ENCODE data around the gene SPTB.

SPTB gene

GRCh38 chr14:64758691-64759554 is 120.8 kb downstream of the SPTB start:
- in situ Hi-C loops (cut with HindIII; ENCODE audit: low pct_ligation_motif_present, low sequenced_read_pairs), result no loop called here
- Histone ChIP-seq H3K27me3 (replicated peaks) (no peaks in the 10 kb centered on the region), H3K27ac (peak overlapping the region; percentile 81), H3K4me3 (ENCODE audit: low read depth, low read length) (no peak overlapping the region), H3K36me3 (replicated peaks) (no peaks in the 10 kb centered on the region)
- peak; percentile 92 for DNase-seq
- TF ChIP-seq CTCF (IDR thresholded peaks at IDR 0.05; ENCODE audit: low read depth, low read length, missing control alignments), result no peak

- H3K27me3 ChIP-seq (replicated peaks), result no peaks in the 10 kb centered on the region
- peak; percentile 42 for DNase-seq
- no peak overlapping the region for H3K4me3 ChIP-seq (ENCODE audit: low read depth, low read length)
- peak overlapping the region; percentile 81 for H3K27ac ChIP-seq
- no peak for TF ChIP-seq CTCF (IDR thresholded peaks at IDR 0.05; ENCODE audit: low read depth, low read length, missing control alignments)
- H3K36me3 ChIP-seq (replicated peaks), result no peaks in the 10 kb centered on the region
- in situ Hi-C loops (cut with HindIII; ENCODE audit: low pct_ligation_motif_present, low sequenced_read_pairs), result no loop called here
Observed at GRCh38 chr14:64758025-64758521, 121.6 kb downstream of the SPTB start.

- DNase-seq, result no peak
- in situ Hi-C loops (cut with HindIII; ENCODE audit: low pct_ligation_motif_present, low sequenced_read_pairs), result no loop called here
- no peak for TF ChIP-seq CTCF (IDR thresholded peaks at IDR 0.05; ENCODE audit: low read depth, low read length, missing control alignments)
- Histone ChIP-seq H3K4me3 (ENCODE audit: low read depth, low read length) (no peak overlapping the region), H3K27me3 (replicated peaks) (no peaks in the 10 kb centered on the region), H3K27ac (peak overlapping the region; percentile 81), H3K36me3 (replicated peaks) (no peaks in the 10 kb centered on the region)
Observed at GRCh38 chr14:64757601-64758000, 122.1 kb downstream of the SPTB start.

GRCh38 chr14:64756712-64757111 is 123.0 kb downstream of the SPTB start:
- no peak for DNase-seq
- in situ Hi-C loops (cut with HindIII; ENCODE audit: low pct_ligation_motif_present, low sequenced_read_pairs), result no loop called here
- Histone ChIP-seq H3K36me3 (replicated peaks) (no peaks in the 10 kb centered on the region), H3K27me3 (replicated peaks) (no peaks in the 10 kb centered on the region), H3K27ac (no peak overlapping the region), H3K4me3 (ENCODE audit: low read depth, low read length) (no peak overlapping the region)
- no peak for TF ChIP-seq CTCF (IDR thresholded peaks at IDR 0.05; ENCODE audit: low read depth, low read length, missing control alignments)

- no peak overlapping the region for H3K27ac ChIP-seq
- in situ Hi-C loops (cut with HindIII; ENCODE audit: low pct_ligation_motif_present, low sequenced_read_pairs), result no loop called here
- H3K27me3 ChIP-seq (replicated peaks), result no peaks in the 10 kb centered on the region
- H3K36me3 ChIP-seq (replicated peaks), result no peaks in the 10 kb centered on the region
- H3K4me3 ChIP-seq (ENCODE audit: low read depth, low read length), result no peak overlapping the region
- peak; percentile 12 for DNase-seq
- TF ChIP-seq CTCF (IDR thresholded peaks at IDR 0.05; ENCODE audit: low read depth, low read length, missing control alignments), result no peak
Observed at GRCh38 chr14:64755781-64756221, 123.9 kb downstream of the SPTB start.
